Frontal cortex (tissue), 4 donors: ENCODE results near the gene IGFL3. TPM values are rescaled to one million over a fixed set of nuclear protein-coding genes. Genes with fewer than 3 reads are reported as not detected.
"Not testable (repeated sequence)": the region's sequence is repeated elsewhere in the genome, so short reads cannot be mapped to it uniquely, and the experiment has no call there.

ENCODE experiments used
- DNase-seq, 2 donors: peaks; one replicate each; pipeline ENCODE4 v3.0.0; 2012; ENCODE audit warnings: low spot score in 2 of 2
- FAIRE-seq: peaks from 2 replicates; lab custom pipeline; 2012; peaks lifted over from hg19 to GRCh38; lab: Jason Lieb, UNC
- total RNA-seq: library from RNA; depleted of rRNA; stranded (reverse); fragments of >200 nt; gene quantifications from one replicate; pipeline ENCODE4 v1.2.3, GENCODE V29; 2014
- donor health status: control.
- donor health status: control.
- donor health status: control.

IGFL3 gene
- not detected for total RNA-seq

DNA sequence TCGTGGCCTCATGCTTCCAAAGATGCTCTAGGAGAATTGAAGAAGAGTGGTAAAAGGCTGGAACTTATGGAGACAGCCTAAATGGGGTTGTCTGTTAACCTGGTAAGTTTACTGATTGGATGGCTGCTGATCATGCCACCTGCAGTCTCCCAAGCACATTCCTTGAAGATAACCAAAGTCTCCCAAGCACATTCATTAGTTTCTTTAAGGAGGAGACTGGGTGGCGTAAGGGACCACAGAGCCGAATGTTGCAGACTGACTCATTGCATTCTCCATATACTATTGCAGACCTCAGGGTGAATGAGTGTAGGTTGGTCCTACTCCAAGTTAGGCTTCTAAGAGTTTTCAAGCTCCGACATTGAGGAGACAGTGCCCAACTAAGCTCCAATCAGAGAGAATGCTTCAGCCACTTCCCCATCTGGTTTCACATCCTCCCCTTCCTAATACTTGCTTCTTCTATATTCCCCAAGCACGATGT lies at the start of gene IGFL3:
Gene IGFL3, minus strand, starts transcription at position 51 of the 478 bp plus-strand sequence. Its CDS starts 39 bp downstream, at position 12.
- FAIRE-seq (no peak), DNase-seq (no peak)

DNA sequence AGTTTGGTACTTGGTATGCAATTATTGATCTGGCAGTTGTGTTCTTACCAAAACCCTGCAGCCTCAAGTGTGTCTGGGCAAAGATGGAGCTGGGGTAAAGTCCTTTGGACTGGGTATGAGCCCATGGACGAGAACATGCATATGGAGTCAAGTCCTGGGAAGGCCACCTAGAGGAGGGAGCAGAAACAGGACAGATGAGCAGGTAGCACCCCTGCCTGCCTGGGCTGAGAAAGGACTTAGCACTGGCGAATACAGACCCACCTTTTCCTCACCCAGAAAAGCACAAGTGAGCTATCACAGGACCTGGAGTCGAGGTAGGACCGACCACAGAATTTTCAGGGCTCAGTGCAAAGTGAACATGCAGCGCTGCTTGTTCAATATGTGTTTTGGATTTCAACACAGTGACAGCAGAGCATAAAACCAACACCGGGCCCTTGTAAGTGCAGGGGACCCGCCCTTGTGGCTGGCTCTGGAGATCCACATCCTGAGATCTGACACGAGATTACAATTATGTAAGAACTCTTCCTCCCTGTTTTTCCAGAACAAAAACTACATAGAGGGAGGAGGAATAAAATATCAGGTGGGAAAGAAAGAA lies 49.5 kb upstream of the IGFL3 start:
- no peak for FAIRE-seq
- DNase-seq: no peak

DNA sequence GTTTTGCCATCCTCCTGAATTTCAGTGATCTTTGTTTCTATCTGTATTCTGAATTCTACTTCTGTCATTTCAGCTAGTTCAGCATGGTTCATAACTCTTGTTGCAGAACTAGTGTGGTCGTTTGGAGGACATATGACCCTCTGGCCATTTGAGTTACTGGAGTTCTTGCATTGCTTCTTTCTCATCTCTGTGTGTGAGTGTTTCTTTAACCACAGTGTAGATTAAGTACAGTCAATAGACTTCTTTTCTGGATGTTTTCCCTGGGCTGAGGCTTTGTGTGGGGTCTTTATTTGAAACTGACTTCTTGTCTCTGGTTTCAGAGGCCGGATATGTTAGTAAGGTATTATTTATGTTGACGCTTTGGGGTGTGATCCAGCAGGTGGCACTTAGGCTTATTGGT lies 38.2 kb upstream of the IGFL3 start:
- DNase-seq (no peak), FAIRE-seq (no peak)

DNA sequence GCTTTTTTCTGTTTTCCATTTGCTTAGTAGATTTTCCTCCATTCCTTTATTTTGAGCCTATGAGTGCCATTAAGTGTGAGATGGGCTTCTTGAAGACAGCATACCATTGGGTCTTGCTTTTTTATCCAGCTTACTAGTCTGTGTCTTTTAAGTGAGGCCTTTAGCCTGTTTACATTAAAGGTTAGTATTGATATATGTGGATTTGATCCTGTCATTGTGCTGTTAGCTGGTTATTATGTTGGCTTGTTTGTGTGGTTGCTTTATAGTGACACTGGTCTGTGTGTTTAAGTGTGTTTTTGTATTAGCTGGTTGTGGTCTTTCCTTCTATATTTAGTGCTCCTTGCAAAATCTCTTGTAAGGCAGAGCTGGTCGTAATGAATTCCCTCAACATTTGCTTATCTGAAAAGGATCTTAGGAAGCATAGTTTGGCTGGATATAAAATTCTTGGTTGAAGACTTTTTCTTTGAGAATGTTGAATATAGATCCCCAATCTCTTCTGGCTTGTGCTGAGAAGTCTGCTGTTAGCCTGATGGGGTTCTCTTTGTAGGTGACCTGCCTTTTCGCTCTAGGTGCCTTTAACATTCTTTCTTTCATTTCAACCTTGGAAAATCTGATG lies 37.3 kb upstream of the IGFL3 start:
- FAIRE-seq, DNase-seq: not testable (repeated sequence)

DNA sequence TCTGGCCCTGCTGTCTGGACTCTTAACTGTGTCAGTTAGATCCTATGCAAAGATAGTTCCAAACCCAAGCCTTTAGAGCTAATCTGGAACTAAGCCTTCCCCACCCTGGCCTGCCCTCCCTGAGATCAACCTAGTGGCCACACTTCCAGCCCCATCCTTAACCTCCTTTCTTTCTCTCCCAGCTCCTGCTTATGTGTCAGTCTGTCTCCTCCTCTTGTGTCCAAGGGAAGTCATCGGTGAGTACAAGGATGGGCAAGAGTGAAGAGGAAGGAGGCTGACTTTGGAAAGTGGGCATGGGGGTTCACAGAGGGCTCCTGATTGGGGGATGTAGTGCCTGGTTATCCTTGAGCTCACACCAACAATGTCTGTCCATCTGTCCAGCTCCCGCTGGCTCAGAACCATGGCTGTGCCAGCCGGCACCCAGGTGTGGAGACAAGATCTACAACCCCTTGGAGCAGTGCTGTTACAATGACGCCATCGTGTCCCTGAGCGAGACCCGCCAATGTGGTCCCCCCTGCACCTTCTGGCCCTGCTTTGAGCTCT lies 35.8 kb upstream of the IGFL3 start:
- FAIRE-seq (no peak), DNase-seq (no peak)

DNA sequence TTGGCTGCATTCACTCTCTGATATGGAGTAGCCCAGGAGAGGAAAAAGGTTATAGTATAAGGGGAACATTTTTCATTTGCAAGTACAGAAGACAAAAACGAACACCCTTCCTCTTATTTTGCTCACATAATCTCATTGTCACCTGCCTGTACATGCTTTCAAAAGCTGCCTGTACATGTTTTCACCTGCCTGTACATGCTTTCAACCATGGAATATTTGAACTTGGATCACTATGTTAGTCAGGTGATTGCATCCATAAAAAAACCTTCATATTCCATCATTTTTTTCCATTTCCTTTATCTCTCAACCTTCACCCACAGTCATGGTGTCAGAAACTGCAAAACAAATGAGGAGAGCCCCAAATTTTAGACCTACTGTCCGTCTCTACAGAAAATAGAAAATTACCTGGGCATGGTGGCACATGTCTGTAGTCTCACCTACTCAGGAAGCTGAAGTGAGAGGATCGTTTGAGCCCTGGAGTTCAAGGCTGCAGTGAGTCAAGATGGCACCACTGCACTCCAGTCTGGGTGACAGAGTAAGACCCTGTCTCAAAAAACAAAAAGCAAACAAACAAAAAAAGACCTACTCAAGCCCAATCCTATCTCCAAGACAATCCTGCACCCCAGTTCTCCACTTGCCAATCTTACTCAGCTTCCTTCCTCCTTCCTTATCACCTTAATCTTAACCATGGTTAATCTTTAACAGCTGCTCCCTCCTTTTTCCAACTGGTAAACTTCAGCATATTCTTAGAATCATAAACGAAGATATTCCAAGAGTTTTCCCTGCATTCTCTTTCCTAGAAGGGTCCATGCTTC lies 35.1 kb upstream of the IGFL3 start:
- FAIRE-seq: no peak
- DNase-seq: no peak

DNA sequence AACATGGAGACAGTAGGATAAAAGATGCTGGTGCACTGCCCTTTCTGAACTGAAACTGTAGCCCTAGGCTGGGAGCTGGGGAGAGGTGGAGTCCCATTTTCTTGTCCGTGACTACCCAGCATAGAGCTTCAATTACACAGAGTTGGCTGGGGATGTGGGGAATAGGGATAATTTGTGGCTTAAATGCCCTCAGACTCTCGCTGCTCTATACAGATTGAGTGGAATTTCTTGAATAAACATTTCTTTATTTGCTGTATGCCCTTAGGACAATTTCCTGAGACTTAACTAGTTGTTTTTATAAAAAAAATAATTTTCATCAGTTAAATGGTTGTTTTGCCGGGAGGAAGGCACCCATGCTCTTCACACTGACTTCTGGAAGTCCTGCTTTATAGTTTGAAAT lies 30.7 kb upstream of the IGFL3 start:
- DNase-seq (no peak), FAIRE-seq (no peak)

DNA sequence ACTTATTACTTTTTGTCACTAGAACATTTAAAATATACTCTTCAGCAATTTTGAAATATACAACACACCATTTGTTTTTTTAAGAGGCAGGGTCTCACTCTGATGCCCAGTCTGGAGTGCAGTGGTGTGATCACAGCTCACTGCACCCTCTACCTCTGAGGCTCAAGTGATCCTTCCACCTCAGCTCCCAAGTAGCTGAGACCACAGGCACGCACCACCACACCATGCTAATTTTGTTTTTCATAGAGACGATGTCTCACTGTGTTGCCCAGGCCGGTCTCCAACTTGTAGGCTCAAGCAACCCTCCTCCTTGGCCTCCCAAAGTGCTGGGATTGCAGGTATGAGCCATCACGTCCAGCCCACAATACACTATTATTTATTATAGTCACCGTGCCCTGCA lies 26.1 kb upstream of the IGFL3 start:
- no peak for DNase-seq
- no peak for FAIRE-seq

DNA sequence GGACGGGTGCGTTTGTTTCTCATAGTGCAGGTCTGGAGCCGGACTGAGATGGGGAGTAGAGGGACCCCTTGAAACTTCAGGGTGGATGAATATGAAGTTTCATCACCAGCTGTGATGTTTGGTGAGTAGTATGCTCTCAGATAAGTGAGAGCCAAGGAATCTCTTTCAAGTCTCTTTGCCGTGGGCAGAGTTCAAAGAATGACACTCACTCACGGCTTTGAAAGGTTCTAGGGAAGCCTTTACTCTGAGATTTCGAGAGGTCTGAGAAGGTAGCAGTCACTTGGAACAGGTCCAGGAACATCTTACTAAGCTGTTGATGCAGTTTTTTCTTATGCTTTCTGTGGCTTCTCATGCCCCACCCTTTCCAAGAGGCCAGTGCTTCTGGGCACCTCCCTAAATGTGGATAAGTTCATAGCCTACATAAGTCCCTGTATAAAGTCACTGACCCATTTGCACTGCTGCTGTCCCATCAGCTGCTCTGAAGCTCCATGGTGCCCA lies 23.4 kb upstream of the IGFL3 start, which contains the start of gene IGFL2:
Gene IGFL2, plus strand, starts transcription at position 448 of the 498 bp plus-strand sequence. Its CDS starts 41 bp downstream, at position 489.
- no peak for FAIRE-seq
- DNase-seq: no peak

DNA sequence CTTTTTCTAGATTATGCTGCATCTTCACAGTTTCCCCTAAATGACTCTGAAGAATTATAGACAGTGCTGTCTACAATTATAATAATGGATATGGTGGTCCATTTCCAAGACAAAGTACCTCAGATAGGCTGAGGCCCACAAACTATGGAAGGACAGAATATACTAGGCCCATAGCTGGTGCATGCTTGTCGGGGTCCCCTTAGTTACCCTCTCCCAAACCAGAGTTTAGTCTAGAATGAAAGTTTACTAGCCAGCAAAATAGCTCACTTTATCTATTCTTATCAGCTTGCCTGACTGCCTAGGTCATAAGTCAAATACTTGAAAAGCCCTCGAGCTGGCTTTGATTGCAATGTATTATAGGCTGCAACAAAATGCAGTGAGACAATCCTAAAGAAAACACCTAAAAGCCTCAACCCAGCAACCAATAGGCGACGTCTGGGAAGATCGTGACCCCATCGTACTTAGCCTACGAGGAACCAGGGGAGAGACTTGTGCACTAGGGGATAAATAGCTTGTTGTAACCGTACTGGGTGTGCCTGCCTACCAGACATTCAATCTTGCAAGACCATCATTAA lies 22.8 kb upstream of the IGFL3 start:
- FAIRE-seq (no peak), DNase-seq (no peak)

DNA sequence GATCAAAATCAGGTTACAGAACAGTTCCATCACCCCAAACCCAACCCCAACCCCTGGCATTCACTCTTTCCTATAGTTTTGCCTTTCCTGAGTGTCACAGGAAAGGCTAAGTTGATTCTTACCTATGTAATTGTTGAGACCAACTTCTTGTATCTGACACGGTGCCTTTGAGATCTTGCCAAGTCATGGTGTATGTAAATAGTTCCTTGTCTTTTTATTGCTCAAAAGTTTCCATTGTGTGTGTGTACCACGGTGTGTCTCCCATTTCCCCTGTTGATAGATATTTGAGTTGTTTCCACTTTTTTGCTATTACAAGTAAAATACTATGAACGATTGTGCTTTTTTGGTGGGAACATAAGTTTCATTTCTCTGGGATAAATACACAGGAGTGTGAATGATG lies 20.3 kb upstream of the IGFL3 start:
- no peak for FAIRE-seq

DNA sequence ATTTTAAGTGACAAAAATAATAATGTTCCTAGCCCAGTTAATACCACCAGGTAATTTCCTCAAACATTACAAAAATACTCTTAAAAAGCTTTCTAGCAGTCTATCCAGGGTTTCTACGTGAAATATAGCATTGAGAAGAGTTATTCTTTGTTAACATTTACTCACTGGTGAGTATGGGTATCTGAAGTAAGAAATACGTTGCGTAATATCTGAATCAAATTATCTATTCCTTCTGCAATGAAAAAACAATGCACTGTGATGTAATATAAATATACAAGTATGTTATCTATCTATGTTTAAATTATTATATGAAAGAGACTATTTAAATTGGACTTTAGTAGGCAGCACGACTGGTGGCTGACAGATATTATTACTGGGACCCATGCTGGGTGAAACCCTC lies 17.8 kb upstream of the IGFL3 start:
- no peak for DNase-seq
- FAIRE-seq: no peak

More for the DNA sequence above, 20.3 kb upstream of the IGFL3 start:
- DNase-seq: no peak

DNA sequence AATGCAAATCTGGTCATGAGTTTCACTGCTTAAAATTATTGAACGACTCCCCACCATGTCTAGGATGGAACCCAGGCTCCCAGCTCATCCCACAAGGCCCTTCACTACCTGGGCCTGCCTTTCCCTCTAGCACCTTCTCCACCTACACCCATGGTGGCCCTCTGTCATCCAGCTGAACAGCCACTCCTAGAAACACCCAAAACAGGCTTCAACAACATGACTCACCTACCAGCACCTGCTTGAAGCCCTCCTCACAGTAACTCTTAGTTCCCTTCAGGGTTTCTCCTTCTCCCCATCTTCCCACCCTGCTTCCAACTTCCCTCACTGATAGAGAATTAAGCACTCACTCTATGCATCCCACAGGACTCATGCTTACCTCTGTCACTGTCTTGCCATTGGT lies 16.9 kb upstream of the IGFL3 start:
- FAIRE-seq: no peak

DNA sequence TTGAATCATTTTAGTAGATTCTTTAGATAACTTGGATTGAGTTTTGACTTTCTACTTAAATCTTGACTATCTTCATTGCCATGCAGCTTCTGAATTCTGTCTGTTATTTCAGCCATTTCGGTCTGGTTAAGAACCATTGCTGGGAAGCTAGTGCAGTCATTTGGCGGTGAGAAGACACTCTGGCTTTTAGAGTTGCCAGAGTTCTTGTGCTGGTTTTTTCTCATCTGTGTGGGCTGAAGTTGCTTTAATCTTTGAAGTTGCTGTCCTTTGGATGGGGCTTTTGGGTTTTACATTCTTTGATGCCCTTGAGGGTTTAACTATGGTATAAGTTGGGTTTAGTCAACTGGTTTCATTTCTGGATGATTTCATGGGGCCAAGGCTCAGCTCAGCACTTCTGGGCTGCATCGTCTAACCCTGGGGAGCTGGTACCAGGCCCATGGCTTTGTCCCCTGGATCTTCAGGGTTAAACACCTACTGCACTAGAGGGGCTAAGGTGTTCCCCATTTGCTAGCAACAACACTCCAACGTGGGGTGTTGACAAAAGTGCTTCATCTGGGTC lies 13.5 kb upstream of the IGFL3 start:
- DNase-seq (no peak), FAIRE-seq (no peak)

More for the DNA sequence above, 16.9 kb upstream of the IGFL3 start:
- no peak for DNase-seq

DNA sequence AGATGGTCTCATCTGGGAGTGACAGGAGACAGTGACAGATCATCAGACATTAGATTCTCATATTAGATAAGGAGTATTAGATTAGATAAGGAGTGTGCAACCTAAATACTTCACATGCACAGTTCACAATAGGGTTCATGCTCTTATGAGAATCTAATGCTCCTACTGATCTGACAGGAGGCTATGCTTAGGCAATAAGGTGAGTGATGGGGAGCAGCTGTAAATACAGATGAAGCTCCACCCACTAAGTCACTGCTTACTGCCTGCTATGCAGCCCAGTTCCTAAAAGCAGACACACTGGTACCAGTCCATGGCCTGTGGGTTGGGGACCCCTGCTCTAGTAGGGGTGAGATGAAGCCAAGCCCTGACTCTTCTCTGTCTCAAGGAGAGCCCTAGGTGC lies 10.0 kb upstream of the IGFL3 start:
- DNase-seq (no peak), FAIRE-seq (no peak)

DNA sequence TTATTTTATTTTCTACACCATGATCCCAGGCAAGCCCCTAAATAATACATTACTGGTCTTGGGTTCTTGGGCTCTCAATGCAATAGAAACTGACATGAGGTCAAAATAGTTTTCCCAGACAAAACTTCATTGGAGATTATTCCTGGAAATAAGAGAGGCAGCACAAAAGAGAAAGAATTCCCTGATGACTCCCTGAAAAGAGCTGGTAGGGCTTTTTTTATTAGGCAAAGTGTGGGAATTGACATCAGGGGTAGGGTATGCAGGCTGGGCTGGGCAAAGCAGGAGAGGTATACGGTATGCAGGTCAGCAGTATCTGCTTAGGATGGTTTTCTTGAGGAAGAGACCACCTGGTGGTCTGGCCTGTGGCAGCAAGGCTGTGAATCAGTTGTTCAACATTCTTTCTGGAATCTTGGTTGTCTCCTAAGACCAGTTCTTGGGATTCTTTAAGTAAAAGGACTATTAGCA lies 9.3 kb upstream of the IGFL3 start:
- FAIRE-seq (no peak), DNase-seq (no peak)

DNA sequence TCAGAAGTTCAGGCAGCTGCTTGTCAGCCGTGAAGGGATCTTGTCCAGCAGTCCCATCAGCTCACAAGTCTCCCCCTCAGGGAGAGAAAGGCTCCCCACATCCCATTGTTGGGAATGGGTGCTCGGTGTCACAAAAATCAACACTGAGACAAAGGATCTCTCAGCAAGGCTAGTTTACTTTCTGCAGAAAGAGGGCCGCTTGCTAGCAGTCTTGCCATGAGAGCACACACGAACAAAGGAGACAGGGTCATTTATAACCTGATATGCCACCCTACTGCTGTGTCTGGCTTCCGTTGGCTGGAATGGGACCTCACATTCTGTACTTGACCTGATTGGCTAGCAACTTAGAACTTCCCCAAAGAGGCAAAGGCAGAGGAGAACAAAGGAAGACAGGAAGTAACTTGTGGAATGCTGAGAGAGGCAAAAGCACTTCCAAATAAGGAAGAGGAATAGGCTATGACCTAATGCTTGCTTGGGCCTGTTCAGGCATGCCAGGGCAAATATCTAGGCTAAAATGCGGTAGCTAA lies 8.7 kb upstream of the IGFL3 start:
- DNase-seq: no peak
- FAIRE-seq: no peak

DNA sequence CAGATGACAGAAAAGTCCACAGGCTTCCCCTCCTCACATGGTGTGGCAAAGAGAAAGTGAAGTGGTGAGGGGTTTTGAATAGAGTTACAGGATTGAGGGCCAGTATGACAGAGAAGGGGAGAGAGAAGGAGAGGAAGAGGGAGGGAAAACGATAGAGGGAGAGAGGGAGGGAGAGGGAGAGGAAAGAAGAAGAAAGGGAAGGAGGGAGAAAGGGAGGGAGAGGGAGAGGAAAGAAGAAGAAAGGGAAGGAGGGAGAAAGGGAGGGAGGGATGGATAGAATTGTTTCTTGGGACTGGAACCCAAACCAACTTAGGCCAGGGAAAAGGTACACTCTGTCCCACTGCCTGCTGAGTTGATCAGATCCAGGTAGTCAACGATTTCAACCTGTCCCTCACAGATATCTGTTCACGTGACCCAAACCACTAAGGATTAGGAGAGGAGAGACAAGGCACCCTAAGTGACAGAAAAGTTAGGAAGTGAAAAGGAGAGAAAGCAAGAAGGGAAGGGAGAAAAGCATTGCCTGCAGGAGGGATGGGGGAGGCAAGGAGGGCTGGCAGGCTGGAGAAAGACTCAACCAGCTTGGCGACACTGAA lies 8.1 kb upstream of the IGFL3 start:
- FAIRE-seq (no peak), DNase-seq (no peak)
